ENCODE results near the gene GATAD2A.

The GATAD2A gene

DNA sequence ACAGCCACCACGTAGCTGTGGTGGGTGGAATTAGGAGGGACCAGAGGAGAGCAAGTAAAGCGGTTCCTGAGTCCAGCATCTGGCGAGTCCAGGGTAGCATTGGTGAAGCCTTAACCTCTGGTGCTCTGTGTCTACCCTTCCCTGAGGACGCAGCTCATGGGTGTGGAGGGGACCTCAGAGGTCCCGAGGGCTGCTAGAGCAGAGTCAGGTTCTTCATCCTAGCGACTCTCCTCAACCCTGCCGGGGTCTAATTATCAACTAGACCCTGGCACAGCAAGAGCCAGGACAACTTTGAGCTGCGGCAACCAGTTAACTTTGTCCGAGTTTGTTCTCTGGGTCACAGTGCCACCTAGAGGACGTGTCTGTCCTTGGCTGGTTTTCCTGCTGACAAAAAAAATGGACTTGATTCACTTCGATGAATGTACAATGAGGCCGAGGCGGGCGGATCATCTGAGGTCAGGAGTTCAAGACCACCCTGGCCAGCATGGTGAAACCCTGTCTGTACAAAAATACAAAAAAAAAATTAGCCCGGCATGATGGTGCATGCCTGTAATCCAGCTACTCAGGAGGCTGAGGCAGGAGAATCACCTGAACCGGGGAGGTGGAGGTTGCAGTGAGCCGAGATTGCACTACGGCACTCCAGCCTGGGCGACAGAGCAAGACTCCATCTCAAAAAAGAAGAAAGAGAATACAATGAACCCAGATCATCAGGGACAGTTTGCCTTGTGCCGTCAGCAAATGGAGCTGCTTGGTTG lies 84.9 kb downstream of the GATAD2A start:
- peak; percentile 61 for DNase-seq (ENCODE audit: low read depth)

DNA sequence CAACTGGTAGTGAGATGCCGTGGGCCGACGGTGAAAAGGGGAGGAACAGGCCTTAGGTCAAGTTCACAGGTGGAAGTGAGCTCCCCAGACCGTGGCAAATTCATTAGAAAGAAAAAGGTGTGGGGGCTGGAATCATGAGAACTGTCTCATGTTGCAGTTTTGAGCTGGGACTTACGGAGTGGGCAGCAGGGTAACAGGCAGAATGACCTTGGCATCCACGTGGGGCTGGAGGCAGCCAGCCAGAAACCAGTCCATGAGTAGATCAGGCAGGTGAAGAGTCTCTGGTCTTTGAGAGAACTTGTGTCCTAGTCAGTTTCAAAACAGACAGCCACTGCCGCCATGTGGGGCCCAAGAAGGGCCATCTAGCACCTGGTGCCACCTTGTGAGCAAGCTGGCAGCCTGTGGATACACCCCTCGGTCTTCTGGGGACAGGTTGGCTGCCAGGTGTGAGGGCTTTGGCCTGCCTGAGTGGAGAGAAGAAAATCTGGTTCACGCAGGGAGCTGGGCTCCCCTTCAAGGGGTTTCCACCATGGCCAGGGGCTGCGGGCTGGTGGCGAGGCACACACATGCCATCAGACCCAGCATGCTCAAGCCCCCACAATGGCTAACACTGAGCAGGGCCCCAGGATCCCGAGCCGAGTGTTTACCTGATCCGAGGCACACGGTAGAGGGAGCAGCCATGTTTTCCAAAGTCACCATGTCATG lies 86.0 kb downstream of the GATAD2A start:
- no peak for DNase-seq (ENCODE audit: low read depth)

DNA sequence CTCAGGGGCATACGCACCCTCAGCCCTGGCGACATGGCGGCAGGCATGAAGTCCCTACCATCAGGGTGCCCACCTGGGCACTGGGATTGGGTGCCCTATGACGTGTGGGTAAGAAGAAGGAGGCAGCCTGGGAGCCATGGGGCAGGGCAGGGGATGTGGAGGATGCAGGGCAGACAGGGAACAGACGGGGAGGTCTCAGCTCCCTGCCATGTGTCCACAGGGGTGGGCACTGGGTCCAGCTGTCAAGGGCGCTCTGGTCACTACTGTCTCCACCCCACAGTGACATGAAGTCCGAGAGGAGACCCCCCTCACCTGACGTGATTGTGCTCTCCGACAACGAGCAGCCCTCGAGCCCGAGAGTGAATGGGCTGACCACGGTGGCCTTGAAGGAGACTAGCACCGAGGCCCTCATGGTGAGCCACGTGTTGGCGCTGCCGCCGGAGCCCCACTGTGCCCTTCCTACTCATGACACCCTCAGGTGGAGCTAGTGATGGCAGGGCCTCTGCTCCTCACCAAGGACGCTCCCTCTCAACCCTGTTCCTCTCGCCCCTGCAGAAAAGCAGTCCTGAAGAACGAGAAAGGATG lies 86.6 kb downstream of the GATAD2A start:
- no peak for DNase-seq (ENCODE audit: low read depth)

DNA sequence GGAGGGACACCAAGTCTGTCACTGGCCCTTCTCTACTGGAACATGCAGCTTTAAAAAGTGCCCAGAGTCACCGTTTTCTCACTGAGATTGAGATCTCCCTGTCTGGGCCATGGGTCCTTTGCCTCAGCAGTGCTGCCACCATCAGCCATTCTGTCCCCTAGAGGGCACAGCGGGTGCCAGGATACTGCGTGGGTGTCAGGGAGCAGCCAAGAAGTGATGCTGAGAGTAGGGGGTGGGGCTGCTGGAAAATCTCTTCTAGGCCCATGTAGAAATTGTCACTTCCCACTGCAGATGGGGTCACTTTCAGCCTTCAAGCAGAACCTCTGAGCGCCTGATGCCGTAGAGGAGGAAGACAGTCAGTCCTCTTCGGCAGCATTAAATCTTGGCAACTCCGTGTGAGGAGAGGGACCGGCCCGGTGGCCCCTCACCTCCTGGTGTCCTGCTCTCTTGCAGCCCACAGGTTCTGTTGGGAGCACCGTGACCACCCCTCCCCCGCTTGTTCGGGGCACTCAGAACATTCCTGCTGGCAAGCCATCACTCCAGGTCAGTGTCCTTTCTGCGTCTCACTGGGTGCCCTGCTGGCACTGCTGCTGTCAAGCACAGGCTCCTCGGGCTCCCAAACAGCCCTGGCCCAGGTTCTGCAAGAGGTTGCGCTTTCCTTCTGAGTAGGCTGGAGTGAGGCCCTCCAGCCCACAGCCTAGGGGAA lies 88.5 kb downstream of the GATAD2A start:
- DNase-seq (ENCODE audit: low read depth), result no peak

DNA sequence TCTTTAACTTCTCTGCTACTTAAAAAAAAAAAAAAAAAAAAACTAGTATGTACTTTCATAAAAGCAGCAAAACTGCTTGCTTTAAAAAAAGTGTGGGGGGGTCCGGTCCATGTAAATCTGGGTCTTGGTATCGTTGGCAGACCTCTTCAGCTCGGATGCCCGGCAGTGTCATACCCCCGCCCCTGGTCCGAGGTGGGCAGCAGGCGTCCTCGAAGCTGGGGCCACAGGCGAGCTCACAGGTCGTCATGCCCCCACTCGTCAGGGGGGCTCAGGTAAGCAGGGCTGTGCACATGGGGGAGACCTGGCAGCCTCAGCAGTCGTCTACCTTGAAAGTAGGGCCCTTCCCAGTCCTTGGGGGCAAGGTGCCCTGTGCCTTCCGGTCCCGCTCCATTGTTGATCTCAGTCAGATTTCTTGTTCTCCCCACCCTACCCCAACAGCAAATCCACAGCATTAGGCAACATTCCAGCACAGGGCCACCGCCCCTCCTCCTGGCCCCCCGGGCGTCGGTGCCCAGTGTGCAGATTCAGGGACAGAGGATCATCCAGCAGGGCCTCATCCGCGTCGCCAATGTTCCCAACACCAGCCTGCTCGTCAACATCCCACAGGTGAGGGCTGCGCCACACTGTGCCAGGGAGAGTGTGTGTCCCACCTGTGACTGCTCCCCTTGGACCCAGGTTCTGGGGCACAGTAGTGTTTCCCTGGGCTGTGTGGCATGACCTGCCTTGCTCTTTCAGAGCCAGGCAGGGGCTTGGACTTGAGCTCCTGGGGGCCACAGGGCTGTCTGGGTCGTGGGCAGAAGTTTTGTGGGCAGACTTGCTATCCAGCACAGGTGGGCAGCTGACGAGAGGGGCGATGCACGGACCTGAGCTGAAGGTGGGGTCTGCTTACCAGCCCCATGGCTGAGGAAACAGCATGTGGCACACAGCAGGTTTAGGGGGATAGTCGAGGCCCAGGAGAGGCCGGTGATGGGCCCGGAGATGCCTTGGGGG lies 90.4 kb downstream of the GATAD2A start:
- no peak for DNase-seq (ENCODE audit: low read depth)

DNA sequence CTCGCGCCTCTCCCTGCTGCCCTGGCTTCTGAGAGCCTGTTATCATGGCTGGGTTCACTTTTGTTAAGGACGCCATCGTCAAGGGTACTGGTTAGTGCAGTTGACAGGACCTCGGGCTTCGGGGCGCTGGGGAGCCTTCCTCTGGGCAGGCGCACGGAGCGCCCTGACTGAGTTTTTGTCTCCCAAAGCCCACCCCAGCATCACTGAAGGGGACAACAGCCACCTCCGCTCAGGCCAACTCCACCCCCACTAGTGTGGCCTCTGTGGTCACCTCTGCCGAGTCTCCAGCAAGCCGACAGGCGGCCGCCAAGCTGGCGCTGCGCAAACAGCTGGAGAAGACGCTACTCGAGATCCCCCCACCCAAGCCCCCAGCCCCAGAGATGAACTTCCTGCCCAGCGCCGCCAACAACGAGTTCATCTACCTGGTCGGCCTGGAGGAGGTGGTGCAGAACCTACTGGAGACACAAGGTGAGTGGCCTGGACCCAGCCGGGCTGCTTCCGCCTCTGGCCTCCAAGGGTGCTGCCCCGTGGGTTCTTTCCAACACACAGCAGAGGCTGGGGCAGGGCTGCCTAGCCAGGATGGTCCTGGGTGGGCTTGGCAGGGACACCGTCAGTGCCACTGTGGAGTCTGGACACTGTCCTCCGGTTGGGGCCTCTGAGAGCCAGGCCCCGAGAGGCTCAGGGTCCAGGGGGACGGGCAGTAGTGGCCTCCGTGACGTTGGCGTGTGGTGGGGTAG lies 92.9 kb downstream of the GATAD2A start:
- no peak for DNase-seq (ENCODE audit: low read depth)

DNA sequence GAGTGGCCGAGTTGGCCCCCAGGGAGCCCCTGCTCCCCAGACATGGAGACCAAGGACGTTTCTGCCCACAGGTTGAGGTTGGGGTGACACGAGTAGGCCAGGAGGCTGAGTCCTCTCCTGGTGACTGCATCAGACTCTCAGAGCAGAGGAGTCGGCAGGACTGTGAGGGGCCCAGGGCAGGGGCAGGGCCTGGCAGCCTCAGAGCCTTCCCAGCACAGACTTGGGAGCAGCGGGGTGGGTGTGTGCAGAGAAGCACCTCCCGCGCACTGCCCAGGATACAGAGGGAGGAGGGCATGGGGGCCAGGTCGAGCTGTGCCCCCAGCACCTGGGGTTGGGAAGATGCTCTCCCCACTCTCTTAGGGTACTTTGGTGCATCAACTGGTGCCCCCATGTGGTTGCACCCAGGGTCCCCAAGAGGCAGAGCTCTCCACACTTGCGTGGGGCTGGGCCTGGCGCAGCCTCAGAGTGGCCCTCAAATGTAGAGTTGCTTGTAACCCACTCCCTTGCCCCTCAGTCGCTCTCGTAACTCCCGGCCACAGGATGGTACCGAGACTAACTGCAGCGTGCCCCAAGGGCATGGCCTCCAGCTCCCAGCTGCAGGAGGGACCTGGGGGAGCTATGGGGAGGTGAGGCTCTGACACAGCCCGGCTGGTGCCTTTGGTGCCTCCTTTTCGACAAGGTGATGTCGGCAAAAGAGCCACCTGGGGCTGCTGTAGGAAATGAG lies 94.0 kb downstream of the GATAD2A start:
- no peak for DNase-seq (ENCODE audit: low read depth)

DNA sequence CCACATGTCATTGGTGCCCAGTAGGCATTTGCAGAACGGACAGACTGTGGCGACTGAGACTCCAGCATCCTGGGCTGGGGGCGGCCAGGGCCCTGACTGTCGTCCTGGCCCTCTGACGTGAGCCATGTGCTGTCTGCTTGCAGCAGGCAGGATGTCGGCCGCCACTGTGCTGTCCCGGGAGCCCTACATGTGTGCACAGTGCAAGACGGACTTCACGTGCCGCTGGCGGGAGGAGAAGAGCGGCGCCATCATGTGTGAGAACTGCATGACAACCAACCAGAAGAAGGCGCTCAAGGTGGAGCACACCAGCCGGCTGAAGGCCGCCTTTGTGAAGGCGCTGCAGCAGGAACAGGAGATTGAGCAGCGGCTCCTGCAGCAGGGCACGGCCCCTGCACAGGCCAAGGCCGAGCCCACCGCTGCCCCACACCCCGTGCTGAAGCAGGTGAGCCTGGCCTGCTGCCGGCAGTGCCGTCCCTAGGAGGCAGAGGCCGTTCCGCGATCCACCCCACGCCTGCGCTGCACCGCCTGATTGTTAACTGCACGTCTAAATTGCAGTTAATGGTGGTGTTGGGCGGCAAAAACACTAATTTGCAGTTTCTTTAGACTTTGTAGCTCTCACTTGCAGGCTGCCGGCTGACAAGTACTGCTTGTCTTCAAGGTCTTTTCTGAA lies 95.6 kb downstream of the GATAD2A start:
- no peak for DNase-seq (ENCODE audit: low read depth)

DNA sequence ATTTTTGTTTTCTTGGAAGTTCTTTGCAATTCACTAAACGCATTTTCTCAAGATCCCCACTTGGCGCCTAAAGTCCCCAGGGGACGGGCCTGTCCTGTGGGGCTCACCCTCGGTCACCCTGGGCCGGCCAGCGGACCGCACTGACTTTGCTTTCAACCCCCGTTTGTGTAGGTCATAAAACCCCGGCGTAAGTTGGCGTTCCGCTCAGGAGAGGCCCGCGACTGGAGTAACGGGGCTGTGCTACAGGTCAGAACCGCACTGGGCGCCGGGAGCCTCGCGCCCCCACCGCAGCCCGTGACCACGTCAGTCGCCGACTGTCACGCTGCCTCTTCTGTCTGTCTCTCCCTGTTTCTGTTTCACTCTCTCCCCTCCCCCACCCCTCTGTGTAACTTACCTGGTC lies 96.3 kb downstream of the GATAD2A start:
- DNase-seq (ENCODE audit: low read depth), result no peak

DNA sequence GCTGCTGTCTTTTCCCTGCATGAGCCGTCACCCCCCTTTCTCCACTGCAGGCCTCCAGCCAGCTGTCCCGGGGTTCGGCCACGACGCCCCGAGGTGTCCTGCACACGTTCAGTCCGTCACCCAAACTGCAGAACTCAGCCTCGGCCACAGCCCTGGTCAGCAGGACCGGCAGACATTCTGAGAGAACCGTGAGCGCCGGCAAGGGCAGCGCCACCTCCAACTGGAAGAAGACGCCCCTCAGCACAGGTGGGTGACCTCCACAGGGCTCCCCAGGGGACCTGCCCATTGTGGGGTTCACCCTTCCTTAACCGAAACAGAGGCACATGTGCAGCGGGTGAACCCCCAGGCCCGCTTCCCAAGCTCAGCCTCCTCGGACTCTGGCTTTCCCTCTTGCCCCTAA lies 96.8 kb downstream of the GATAD2A start:
- DNase-seq (ENCODE audit: low read depth), result no peak

DNA sequence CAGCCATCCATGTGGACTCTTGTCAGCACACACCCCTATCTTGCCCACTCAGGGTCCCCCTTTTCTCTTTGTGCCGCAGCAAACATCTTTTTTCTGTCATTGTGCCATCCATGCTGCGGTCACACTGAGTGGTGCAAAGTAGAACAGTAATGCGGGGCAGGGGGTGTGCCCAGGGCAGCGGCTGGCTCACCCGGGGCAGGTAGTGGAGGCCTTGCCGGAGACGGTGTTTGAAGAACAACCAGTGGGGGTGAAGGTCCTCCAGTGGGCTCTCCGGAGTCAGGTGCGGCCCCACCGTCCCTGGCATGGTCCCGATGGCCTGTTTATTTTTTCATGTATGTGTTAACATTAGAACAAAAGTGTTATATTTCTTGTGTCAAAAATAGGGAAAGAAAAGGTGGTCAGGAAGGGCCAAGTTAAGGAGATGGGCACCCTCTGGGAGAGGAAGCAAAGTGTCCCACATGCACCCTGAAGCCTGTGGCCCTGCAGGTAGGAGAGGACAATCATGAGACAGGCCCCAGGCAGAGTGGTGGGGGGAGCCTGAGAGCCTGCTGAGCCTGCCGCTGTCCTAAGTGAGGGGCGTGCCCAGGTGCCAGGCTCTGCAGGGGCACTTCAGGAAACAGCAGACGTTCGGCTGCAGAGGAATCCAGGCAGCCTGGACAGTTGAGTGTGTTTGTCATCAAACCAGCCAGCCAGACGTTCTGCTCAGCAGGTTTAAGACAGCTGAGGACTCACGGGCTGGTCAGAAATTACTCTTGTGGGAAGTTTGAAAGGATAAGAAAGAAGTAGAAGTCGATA lies 97.5 kb downstream of the GATAD2A start:
- no peak for DNase-seq (ENCODE audit: low read depth)

DNA sequence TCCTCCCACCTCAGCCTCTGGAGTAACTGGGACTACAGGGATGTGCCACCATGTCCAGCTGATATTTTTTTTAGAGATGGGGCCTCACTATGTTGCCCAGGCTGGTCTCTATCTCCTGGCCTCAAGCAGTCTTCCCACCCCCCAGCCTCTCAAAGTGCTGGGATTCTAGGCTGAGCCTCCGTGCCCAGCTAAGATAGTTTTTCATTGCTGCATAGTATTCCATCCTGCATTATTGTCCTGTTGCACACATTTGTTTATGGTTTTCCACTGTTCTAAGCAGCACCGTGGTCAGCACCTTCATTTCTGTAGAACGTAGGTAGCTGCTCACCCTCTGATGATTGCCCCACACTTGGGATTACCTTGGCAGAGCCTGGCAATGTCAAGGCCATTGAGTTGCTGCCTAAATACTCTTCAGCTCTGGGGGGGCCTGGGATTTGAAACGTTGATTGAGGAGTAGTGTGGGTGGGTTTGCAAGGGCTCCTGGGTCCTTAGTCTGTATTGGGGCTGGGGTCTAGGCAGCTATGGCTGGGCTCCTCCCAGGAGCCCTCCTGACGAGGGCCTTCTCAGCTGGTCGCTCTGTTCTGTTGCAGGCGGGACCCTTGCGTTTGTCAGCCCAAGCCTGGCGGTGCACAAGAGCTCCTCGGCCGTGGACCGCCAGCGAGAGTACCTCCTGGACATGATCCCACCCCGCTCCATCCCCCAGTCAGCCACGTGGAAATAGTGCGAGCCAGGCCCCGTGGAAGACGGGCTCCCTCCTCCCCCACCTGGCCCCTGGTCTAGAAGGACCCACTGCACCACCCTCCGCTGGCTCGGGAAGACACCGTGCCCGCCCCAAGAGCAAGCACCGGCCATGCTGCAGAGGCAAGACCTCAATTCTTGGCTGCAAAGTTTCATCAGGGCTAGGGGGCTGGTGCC lies 99.5 kb downstream of the GATAD2A start:
- DNase-seq (ENCODE audit: low read depth), result no peak

DNA sequence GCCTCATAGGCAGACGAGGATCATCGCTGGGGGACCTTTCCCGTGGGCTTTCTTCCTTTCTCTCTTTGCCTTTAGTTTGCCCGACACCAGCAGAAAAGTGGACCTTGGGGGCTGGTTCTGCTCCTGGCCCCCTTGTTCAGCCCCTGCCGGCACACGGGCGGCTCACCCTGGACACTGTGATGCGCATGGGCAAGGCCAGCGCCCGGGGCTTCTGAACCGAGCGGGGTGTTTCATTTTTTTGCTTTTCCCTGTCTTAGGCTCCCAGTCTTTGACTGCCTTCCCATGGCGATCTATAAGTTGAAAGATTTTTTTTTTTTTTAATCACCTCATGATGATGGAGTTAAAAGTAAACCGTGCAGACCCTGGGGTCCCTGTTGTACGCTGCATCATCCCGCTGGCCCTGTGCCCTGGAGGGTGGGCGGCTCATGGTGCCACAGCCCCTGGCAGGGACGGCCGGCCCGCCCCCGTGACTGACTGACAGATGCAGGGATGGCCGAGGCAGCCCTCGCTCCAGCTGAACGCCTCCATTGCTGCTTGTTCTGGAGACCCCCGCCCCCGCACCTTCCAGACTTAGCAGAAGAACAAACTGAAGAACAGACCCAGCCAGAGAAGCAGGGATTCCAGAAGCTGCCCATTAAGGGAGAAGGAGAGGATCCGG lies 100.3 kb downstream of the GATAD2A start:
- DNase-seq (ENCODE audit: low read depth), result no peak

DNA sequence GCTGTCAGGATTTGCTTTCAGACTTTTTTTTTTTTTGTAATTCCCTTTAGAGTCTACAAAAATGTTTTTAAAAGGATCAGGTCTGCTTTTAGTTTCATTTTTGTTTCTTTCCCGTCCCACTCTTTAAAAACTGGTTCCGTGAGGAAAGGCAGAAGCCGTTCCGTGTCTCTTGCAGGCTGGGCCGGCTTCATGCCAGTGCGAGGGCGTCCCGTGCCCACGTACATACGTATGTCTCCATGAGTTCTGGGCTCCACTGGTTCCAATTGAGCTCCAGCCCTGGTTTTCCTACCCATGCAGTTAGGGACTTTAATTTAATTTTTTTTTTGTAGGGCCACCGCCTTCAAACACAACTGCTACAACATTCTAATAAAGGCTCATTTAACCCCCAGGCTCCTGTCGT lies 101.1 kb downstream of the GATAD2A start:
- DNase-seq (ENCODE audit: low read depth), result no peak

DNA sequence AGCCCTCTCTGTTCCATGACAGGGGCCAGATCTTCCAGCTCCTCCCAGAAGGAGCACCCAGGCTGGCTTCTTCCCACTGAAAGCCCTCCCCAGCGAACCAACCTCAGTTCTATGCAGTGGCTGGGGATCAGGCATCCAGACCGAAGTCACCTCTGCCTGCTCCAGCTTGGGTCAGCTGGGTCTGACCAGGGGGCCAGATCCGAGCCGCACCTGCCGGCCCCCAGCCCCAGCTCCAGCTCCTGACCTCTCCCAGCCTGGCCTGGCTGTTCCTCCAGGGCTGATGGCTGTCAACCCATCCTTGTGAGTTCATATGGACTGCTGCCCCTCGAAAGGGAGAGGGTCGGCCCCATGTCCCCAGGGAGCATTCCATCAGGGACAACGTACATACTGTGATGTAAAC lies 101.9 kb downstream of the GATAD2A start:
- DNase-seq (ENCODE audit: low read depth), result no peak

DNA sequence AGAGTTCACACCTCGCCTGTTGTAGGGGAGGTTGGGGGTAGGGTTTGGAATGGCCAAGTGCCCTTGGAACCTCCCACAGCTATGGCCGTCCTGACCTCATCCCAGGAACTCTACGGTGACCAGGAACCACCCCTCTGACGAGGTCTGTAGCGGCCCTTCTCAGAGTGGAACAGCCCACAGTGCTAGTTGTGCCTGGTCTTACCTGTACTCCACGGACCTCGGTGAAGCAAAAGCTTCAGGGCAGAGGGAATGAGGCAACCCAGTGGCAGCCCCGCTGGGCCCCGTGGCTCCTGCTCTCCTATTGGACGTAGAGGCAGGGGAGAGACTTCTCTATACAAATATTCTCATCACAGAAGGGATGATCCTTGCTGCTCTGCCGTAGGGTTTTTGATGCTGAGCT lies 102.7 kb downstream of the GATAD2A start:
- no peak for DNase-seq (ENCODE audit: low read depth)

DNA sequence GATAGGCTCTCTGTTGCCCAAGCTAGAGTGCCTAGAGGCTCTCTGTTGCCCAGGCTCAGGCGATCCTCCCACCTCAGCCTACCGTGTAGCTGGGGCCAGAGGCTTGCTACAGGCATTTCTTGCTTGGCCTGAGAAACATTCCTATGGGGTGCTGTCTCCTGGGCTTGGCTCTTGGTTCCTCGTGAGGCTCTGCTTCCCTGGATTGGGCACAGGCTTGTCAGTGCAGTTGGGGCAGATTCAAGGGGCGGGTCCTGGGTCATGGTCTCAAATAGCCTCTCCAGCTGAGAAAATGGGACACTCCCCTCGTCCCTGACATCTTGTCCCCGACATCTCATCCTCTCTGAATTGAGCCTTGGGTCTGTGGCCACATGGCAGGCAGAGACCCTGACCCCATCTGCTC lies 105.0 kb downstream of the GATAD2A start:
- no peak for DNase-seq (ENCODE audit: low read depth)

Data from stimulated activated CD8-positive, alpha-beta memory T cell treated with anti-CD3 and anti-CD28 coated beads, Interleukin-12 subunit alpha, Interleukin-12 subunit beta, amount 100 ng/mL, for 4 hours (primary cell).